Omental fat pad (tissue), 4 donors: ENCODE measurements around the gene CHD1L. TPM values are rescaled to one million over a fixed set of nuclear protein-coding genes. Genes with fewer than 3 reads are reported as not detected.

Source experiments
- ATAC-seq: fragments of 150-250 bp; one replicate; pipeline ENCODE4 v1.9.1; 2016; ENCODE audit warnings: mild to moderate bottlenecking, moderate library complexity; ENCODE audit not compliant: low FRiP score
- DNase-seq: peaks from one replicate; pipeline ENCODE4 v3.0.0-alpha.2; 2019; ENCODE audit warnings: low spot score
- CTCF ChIP-seq, 3 donors: fragments of 450-650 bp; IDR thresholded peaks; one replicate each; pipeline ENCODE4 v1.5.1; 2016 to 2017; ENCODE audit warnings: antibody characterized with exemption in 3 of 3, mild to moderate bottlenecking in 3 of 3, moderate library complexity in 2 of 3
- total RNA-seq, 4 donors: library from RNA; depleted of rRNA; stranded (reverse); fragments of >200 nt; gene quantifications; one replicate each; pipeline ENCODE4 v1.1.0, GENCODE V29; 2016

Gene CHD1L
- total RNA-seq, 4 donors from 2014 or later = 16.8 to 35.2 (median 24.6) TPM

GRCh38 chr1:147266381-147266780 is 23.9 kb downstream of the CHD1L start:
- ATAC-seq (no peak), DNase-seq (no peak)
- no peak for TF ChIP-seq CTCF (IDR thresholded peaks at IDR 0.05)

GRCh38 chr1:147267711-147268110 is 25.2 kb downstream of the CHD1L start:
- TF ChIP-seq CTCF (IDR thresholded peaks at IDR 0.05) = no peak
- DNase-seq = no peak
- ATAC-seq = no peak

GRCh38 chr1:147270721-147271120 is 28.2 kb downstream of the CHD1L start:
- TF ChIP-seq CTCF (IDR thresholded peaks at IDR 0.05) = no peak
- no peak for ATAC-seq
- no peak for DNase-seq

GRCh38 chr1:147272042-147272441 is 29.6 kb downstream of the CHD1L start:
- ATAC-seq (no peak), DNase-seq (no peak)
- TF ChIP-seq CTCF (IDR thresholded peaks at IDR 0.05) = no peak

- ATAC-seq = peak; percentile 92
- TF ChIP-seq CTCF (IDR thresholded peaks at IDR 0.05) = no peak
These were observed 31.2 kb downstream of the CHD1L start for GRCh38 chr1:147273409-147274336.

GRCh38 chr1:147281950-147282349 is 39.5 kb downstream of the CHD1L start:
- TF ChIP-seq CTCF (IDR thresholded peaks at IDR 0.05) = no peak
- ATAC-seq (no peak), DNase-seq (no peak)

More at GRCh38 chr1:147273409-147274336, 31.2 kb downstream of the CHD1L start:
- DNase-seq = no peak

GRCh38 chr1:147283011-147283410 is 40.5 kb downstream of the CHD1L start:
- no peak for TF ChIP-seq CTCF (IDR thresholded peaks at IDR 0.05)
- ATAC-seq (no peak), DNase-seq (no peak)
